Gastroesophageal sphincter (tissue), 3 donors: ENCODE measurements around the gene SLC39A11.

Experiments used
- POLR2AphosphoS5 ChIP-seq: sonication (generic); formaldehyde crosslinking; IDR thresholded peaks from one replicate; pipeline ENCODE4 v1.6.1; 2017; ENCODE audit warnings: antibody characterized with exemption
- TF ChIP-seq, protein P1 (sequence below), 4 experiments: fragments of 200-600 bp in 2 of 4; fragments of 450-650 bp in 2 of 4; sonication (generic) in 1 of 4; IDR thresholded peaks; one replicate each; pipeline ENCODE4 v1.5.1; 2017 to 2019; ENCODE audit warnings: antibody characterized with exemption in 4 of 4, mild to moderate bottlenecking in 2 of 4, moderate library complexity in 2 of 4

- TF ChIP-seq, protein P1, sequence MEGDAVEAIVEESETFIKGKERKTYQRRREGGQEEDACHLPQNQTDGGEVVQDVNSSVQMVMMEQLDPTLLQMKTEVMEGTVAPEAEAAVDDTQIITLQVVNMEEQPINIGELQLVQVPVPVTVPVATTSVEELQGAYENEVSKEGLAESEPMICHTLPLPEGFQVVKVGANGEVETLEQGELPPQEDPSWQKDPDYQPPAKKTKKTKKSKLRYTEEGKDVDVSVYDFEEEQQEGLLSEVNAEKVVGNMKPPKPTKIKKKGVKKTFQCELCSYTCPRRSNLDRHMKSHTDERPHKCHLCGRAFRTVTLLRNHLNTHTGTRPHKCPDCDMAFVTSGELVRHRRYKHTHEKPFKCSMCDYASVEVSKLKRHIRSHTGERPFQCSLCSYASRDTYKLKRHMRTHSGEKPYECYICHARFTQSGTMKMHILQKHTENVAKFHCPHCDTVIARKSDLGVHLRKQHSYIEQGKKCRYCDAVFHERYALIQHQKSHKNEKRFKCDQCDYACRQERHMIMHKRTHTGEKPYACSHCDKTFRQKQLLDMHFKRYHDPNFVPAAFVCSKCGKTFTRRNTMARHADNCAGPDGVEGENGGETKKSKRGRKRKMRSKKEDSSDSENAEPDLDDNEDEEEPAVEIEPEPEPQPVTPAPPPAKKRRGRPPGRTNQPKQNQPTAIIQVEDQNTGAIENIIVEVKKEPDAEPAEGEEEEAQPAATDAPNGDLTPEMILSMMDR (IDR thresholded peaks at IDR 0.05), result no peak
- TF ChIP-seq POLR2AphosphoS5, result no peak
These were observed 152.0 kb downstream of the SLC39A11 start for GRCh38 chr17:72940496-72940895.
